ENCODE measurements around the gene CCL24.
"Not testable (repeated sequence)": the region's sequence is repeated elsewhere in the genome, so short reads cannot be mapped to it uniquely, and the experiment has no call there.

DNA sequence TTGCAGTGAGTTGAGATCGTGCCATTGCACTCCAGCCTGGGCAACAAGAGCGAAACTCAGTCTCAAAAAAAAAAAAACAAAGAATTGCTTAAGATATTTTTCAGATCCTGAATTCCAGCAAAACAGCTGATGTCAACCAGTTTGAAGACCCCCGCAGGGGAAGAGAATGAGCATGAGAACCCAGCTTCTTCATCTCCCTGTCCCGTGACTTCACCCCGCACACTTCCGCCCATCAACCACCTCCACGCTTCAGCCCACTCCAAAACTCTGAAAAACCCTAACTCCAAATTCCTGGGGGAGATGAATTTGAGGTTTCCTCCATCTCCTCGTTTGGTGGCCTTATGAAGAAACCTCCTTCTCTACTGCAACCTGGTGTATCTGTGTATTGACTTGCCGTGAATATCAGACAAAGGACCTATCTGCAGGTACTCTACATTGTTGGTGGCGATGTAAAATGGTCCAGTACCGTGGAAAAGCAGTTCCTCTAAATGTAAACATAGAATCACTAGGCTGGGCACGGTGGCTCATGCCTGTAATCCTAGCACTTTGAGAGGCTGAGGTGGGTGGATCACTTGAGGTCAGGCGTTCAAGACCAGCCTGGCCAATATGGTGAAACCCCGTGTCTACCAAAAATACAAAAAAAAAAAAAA lies 24.8 kb upstream of the CCL24 start:
- TF ChIP-seq, protein P1, sequence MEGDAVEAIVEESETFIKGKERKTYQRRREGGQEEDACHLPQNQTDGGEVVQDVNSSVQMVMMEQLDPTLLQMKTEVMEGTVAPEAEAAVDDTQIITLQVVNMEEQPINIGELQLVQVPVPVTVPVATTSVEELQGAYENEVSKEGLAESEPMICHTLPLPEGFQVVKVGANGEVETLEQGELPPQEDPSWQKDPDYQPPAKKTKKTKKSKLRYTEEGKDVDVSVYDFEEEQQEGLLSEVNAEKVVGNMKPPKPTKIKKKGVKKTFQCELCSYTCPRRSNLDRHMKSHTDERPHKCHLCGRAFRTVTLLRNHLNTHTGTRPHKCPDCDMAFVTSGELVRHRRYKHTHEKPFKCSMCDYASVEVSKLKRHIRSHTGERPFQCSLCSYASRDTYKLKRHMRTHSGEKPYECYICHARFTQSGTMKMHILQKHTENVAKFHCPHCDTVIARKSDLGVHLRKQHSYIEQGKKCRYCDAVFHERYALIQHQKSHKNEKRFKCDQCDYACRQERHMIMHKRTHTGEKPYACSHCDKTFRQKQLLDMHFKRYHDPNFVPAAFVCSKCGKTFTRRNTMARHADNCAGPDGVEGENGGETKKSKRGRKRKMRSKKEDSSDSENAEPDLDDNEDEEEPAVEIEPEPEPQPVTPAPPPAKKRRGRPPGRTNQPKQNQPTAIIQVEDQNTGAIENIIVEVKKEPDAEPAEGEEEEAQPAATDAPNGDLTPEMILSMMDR (IDR thresholded peaks at IDR 0.05) = not testable (repeated sequence)
- TF ChIP-seq POLR2A (IDR thresholded peaks at IDR 0.05); POLR2AphosphoS5 (IDR thresholded peaks at IDR 0.05; ENCODE audit: insufficient read depth in 1 of 2, low read depth in 1 of 2): not testable (repeated sequence)
